Brain microvascular endothelial cell (primary cell): ENCODE data around the gene LRMDA.

Experiments used
- DNase-seq: peaks from one replicate; pipeline ENCODE4 v3.0.0-alpha.2; 2020
- H3K27ac ChIP-seq: fragments of 250-450 bp; sonication (Bioruptor Pico); 2 replicates; pipeline ENCODE4 v1.5.1; 2020; ENCODE audit warnings: mild to moderate bottlenecking, moderate library complexity
- H3K27me3 ChIP-seq: fragments of 250-450 bp; sonication (Bioruptor Pico); replicated peaks from 2 replicates; pipeline ENCODE4 v1.5.1; 2020; ENCODE audit warnings: mild to moderate bottlenecking
- H3K36me3 ChIP-seq: fragments of 250-450 bp; sonication (Bioruptor Pico); replicated peaks from 2 replicates; pipeline ENCODE4 v1.5.1; 2020; ENCODE audit warnings: mild to moderate bottlenecking
- H3K4me3 ChIP-seq: 2 replicates; pipeline ENCODE4 v1.5.1; 2011; ENCODE audit warnings: low read depth, mild to moderate bottlenecking, control low read depth, low read length, moderate library complexity
- CTCF ChIP-seq: IDR thresholded peaks from 2 replicates; pipeline ENCODE4 v1.5.1; 2011; ENCODE audit warnings: low read depth, mild to moderate bottlenecking, moderate library complexity, low read length, control low read depth, inconsistent platforms; ENCODE audit errors: missing control alignments
- in situ Hi-C: cut with HindIII; loops from 2 replicates; pipeline ENCODE4 v1.10.0; 2017; ENCODE audit warnings: low sequenced_read_pairs, low pct_ligation_motif_present

The LRMDA gene

GRCh38 chr10:75527542-75527941 is 96.1 kb downstream of the LRMDA start:
- no peak for TF ChIP-seq CTCF
- in situ Hi-C loops, result no loop called here

GRCh38 chr10:75528392-75528791 is 97.0 kb downstream of the LRMDA start:
- in situ Hi-C loops, result no loop called here
- no peak for TF ChIP-seq CTCF
- Histone ChIP-seq H3K27me3 (no peaks in the 10 kb centered on the region), H3K27ac (no peak overlapping the region), H3K36me3 (no peaks in the 10 kb centered on the region), H3K4me3 (no peak overlapping the region)
- DNase-seq, result no peak

More at GRCh38 chr10:75527542-75527941, 96.1 kb downstream of the LRMDA start:
- DNase-seq, result no peak
- no peaks in the 10 kb centered on the region for H3K27me3 ChIP-seq
- H3K4me3 ChIP-seq, result no peak overlapping the region
- no peak overlapping the region for H3K27ac ChIP-seq
- H3K36me3 ChIP-seq, result no peaks in the 10 kb centered on the region

GRCh38 chr10:75530299-75530698 is 98.9 kb downstream of the LRMDA start:
- DNase-seq, result no peak
- in situ Hi-C loops, result no loop called here
- Histone ChIP-seq H3K27me3 (no peaks in the 10 kb centered on the region), H3K4me3 (no peak overlapping the region), H3K27ac (no peak overlapping the region), H3K36me3 (no peaks in the 10 kb centered on the region)
- TF ChIP-seq CTCF, result no peak

GRCh38 chr10:75531571-75532031 is 100.2 kb downstream of the LRMDA start:
- TF ChIP-seq CTCF, result no peak
- DNase-seq, result no peak
- H3K36me3 ChIP-seq, result no peaks in the 10 kb centered on the region
- H3K27me3 ChIP-seq, result no peaks in the 10 kb centered on the region
- H3K27ac ChIP-seq, result no peak overlapping the region
- in situ Hi-C loops, result no loop called here
- no peak overlapping the region for H3K4me3 ChIP-seq

GRCh38 chr10:75532253-75532924 is 101.0 kb downstream of the LRMDA start:
- no peak overlapping the region for H3K4me3 ChIP-seq
- in situ Hi-C loops, result no loop called here
- TF ChIP-seq CTCF, result no peak
- no peaks in the 10 kb centered on the region for H3K27me3 ChIP-seq
- no peak overlapping the region for H3K27ac ChIP-seq
- H3K36me3 ChIP-seq, result no peaks in the 10 kb centered on the region
- DNase-seq, result peak; percentile 21

GRCh38 chr10:75538144-75538543 is 106.7 kb downstream of the LRMDA start:
- in situ Hi-C loops, result no loop called here
- DNase-seq, result no peak
- no peak for TF ChIP-seq CTCF
- H3K27ac ChIP-seq, result no peak overlapping the region
- no peaks in the 10 kb centered on the region for H3K36me3 ChIP-seq
- H3K27me3 ChIP-seq, result peaks cover 2% of the 10 kb centered on the region
- H3K4me3 ChIP-seq, result no peak overlapping the region
